ENCODE data around the gene XYLT1.

GRCh38 chr16:17503331-17503730 lies 32.6 kb upstream of the XYLT1 start:
- no peak for TF ChIP-seq CTCF (IDR thresholded peaks at IDR 0.05)
- no peak for TF ChIP-seq POLR2AphosphoS5 (IDR thresholded peaks at IDR 0.05)
